Mammary epithelial cell (primary cell): ENCODE data around the gene GOT1.

Source experiments
- CTCF ChIP-seq, 2 donors: IDR thresholded peaks in 1 of 2; conservative IDR thresholded peaks in 1 of 2; 2 replicates each; pipeline ENCODE4 v1.5.1; 2011 to 2012; ENCODE audit warnings: inconsistent platforms in 2 of 2, low read length in 2 of 2, mild to moderate bottlenecking in 2 of 2, control low read depth in 1 of 2, low read depth in 1 of 2; ENCODE audit not compliant: insufficient read depth in 1 of 2; ENCODE audit errors: extremely low read depth in 1 of 2
- EZH2 ChIP-seq: IDR thresholded peaks from 2 replicates; pipeline ENCODE4 v1.6.1; 2012; ENCODE audit warnings: low read length, inconsistent platforms, borderline replicate concordance

GRCh38 chr10:99467236-99467999, 37.0 kb upstream of the GOT1 start:
- TF ChIP-seq CTCF (conservative IDR thresholded peaks at IDR 0.05 in 1 of 2, IDR thresholded peaks at IDR 0.05 in 1 of 2; ENCODE audit: extremely low read depth in 1 of 2, insufficient read depth in 1 of 2, low read depth in 1 of 2, low read length in 2 of 2): no peak
- no peak for TF ChIP-seq EZH2
